PC-3 (cell line): Measurements from ENCODE around the gene C3orf52. TPM values are rescaled to one million over a fixed set of nuclear protein-coding genes. Genes with fewer than 3 reads are reported as not detected.
"Not testable (repeated sequence)": the region's sequence is repeated elsewhere in the genome, so short reads cannot be mapped to it uniquely, and the experiment has no call there.

Experiments used
- ATAC-seq: fragments of 200-7000 bp; cut with Tn5 transposase; 2 replicates; pipeline ENCODE4 v1.9.1; 2020; ENCODE audit warnings: mild to moderate bottlenecking, moderate library complexity
- BruUV-seq: library from RNA; stranded (reverse); fragments of 400-500 nt; replicated peaks from 2 replicates; lab custom pipeline; 2021; lab: Mats Ljungman, UMichigan
- CTCF ChIA-PET: fragments of 300-600 bp; sonication (Branson Sonifier 250); formaldehyde crosslinking; loops from one replicate; lab custom pipeline; 2022; ENCODE audit warnings: antibody characterized with exemption; lab: Charles Lee
- POLR2A ChIA-PET: fragments of 300-600 bp; sonication (Branson Sonifier 250); formaldehyde crosslinking; loops from one replicate; lab custom pipeline; 2022; ENCODE audit warnings: antibody characterized with exemption; ENCODE audit not compliant: unreplicated experiment; lab: Charles Lee
- DNase-seq: peaks from one replicate; pipeline ENCODE4 v3.0.0-alpha.2; 2015
- H2AFZ ChIP-seq: fragments of 300-600 bp; sonication (generic); 2 replicates; pipeline ENCODE4 v1.6.0; 2016; ENCODE audit warnings: antibody characterized with exemption, low read length
- H3F3A ChIP-seq: fragments of 300-600 bp; sonication (generic); one replicate; pipeline ENCODE4 v1.6.0; 2017; ENCODE audit warnings: antibody characterized with exemption, low read length, control low read depth, mild to moderate bottlenecking; ENCODE audit not compliant: unreplicated experiment
- H3K27ac ChIP-seq: fragments of 300-600 bp; sonication (generic); 2 replicates; pipeline ENCODE4 v1.5.1; 2016; ENCODE audit warnings: mild to moderate bottlenecking, low read length
- H3K27me3 ChIP-seq: fragments of 300-600 bp; sonication (generic); 2 replicates; pipeline ENCODE4 v1.6.1; 2016; ENCODE audit warnings: low read length, mixed read lengths
- H3K36me3 ChIP-seq: fragments of 300-600 bp; sonication (generic); 2 replicates; pipeline ENCODE4 v1.6.1; 2016; ENCODE audit warnings: low read depth, mixed run types, low read length, mixed read lengths
- H3K4me1 ChIP-seq: fragments of 300-600 bp; sonication (generic); 2 replicates; pipeline ENCODE4 v1.5.1; 2016; ENCODE audit warnings: low read length; ENCODE audit not compliant: insufficient read depth
- H3K4me2 ChIP-seq: fragments of 300-600 bp; sonication (generic); 2 replicates; pipeline ENCODE4 v1.6.0; 2016; ENCODE audit warnings: low read length
- H3K4me3 ChIP-seq: fragments of 300-600 bp; sonication (generic); 2 replicates; pipeline ENCODE4 v1.5.1; 2016; ENCODE audit warnings: mild to moderate bottlenecking, low read length, mixed read lengths
- H3K79me2 ChIP-seq: fragments of 300-600 bp; sonication (generic); 2 replicates; pipeline ENCODE4 v1.6.1; 2017; ENCODE audit warnings: low read length, mixed read lengths
- H3K9ac ChIP-seq: fragments of 300-600 bp; sonication (generic); 2 replicates; pipeline ENCODE4 v1.6.0; 2016; ENCODE audit warnings: mild to moderate bottlenecking, low read length
- H3K9me2 ChIP-seq: fragments of 300-600 bp; sonication (generic); replicated peaks from 2 replicates; pipeline ENCODE4 v1.6.1; 2016; ENCODE audit warnings: mixed run types, low read length, mixed read lengths
- H3K9me3 ChIP-seq: fragments of 300-600 bp; sonication (generic); 2 replicates; pipeline ENCODE4 v1.6.1; 2016; ENCODE audit warnings: low read length, mixed read lengths
- H4K20me1 ChIP-seq: fragments of 300-600 bp; sonication (generic); 2 replicates; pipeline ENCODE4 v1.6.1; 2016; ENCODE audit warnings: low read length, mixed read lengths
- EZH2 ChIP-seq: fragments of 300-600 bp; sonication (generic); IDR thresholded peaks from one replicate; pipeline ENCODE4 v1.6.1; 2017; ENCODE audit warnings: antibody characterized with exemption, mild to moderate bottlenecking, low read length; ENCODE audit not compliant: unreplicated experiment
- EZH2phosphoT487 ChIP-seq: fragments of 300-600 bp; sonication (generic); IDR thresholded peaks from 2 replicates; pipeline ENCODE4 v1.6.1; 2018; ENCODE audit warnings: mild to moderate bottlenecking, antibody characterized with exemption, low read length, borderline replicate concordance
- intact Hi-C: fragments of 100-400 bp; cut with micrococcal nuclease; formaldehyde crosslinking; loops from 2 replicates; pipeline ENCODE4 v1.9.0; 2023
- total RNA-seq: library from RNA; depleted of rRNA; stranded (reverse); fragments of >200 nt; gene quantifications from 2 replicates; pipeline ENCODE4 v1.2.3, GENCODE V29; 2014
- TF ChIP-seq, protein P1 (sequence below): fragments of 300-600 bp; sonication (generic); conservative IDR thresholded peaks from 2 replicates; pipeline ENCODE4 v1.5.1; 2017; ENCODE audit warnings: antibody characterized with exemption, low read depth, mild to moderate bottlenecking, low read length

Gene C3orf52
- total RNA-seq, 1 experiment from 2014 or later: 16.7 TPM

DNA sequence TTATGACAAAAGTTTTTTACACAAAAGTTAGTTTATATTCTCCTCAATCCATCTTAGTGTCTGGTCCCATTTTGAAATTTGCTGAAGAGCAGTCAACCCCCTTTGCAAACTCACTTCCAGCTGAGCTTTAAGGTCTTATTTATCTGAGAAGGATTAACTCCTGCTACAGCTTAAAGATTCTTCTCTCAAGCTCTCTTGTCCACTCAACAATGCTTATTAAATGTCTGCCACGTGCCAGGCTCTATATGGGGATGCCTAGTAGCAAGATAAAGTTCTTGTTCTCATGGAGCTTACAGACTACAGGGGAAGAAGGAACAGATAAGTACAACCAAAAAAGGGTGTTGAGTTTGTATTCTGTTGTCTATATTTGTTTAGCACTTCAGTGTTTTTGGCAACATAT is 33.0 kb upstream of the C3orf52 start:
- no TSS peak for BruUV-seq
- no peak for TF ChIP-seq EZH2
- Histone ChIP-seq H3K9me2 (no peaks in the 10 kb centered on the region), H3K27ac (no peak overlapping the region), H3K27me3 (no peaks in the 10 kb centered on the region), H3K4me3 (no peak overlapping the region), H3K4me2 (no peak overlapping the region), H3K36me3 (no peaks in the 10 kb centered on the region), H3K9me3 (no peaks in the 10 kb centered on the region), H3K79me2 (no peaks in the 10 kb centered on the region), H3K9ac (no peak overlapping the region), H2AFZ (no peak overlapping the region), H3K4me1 (peaks cover 11% of the 10 kb centered on the region), H4K20me1 (no peaks in the 10 kb centered on the region), H3F3A (no peaks in the 10 kb centered on the region)
- ATAC-seq (no peak), DNase-seq (no peak)
- intact Hi-C loops: no loop called here
- ChIA-PET POLR2A (interaction anchor here (0.6 to 0.7 kb wide), 2 partner anchors 29 to 357 kb away, joined by 3 read pairs; no protein-coding TSS in a partner anchor), CTCF (no interaction called here)

DNA sequence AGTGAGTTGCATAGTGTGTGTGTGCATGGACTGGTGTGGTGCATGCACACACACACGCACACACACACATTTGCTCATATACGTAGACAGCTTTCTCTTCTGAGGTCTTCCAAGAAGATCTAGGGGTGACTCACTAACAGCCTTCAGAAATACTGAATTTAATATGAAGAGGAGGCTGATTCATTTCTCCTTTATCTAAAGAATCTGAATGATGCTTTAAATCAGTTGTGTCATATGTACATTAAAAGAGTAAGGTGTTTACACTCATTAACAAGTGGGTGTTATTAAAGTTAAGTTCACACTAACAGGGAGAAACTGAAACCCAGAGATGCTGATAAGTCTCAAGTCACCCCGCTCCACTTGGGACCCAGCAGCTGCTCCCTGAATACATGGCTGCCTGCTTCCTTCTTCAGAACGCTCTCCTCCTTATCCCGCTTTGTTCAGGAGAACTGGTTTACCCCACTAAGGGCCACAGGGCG is 29.7 kb upstream of the C3orf52 start:
- Histone ChIP-seq H3K79me2 (no peaks in the 10 kb centered on the region), H3K27me3 (no peaks in the 10 kb centered on the region), H3K36me3 (no peaks in the 10 kb centered on the region), H3F3A (no peaks in the 10 kb centered on the region), H2AFZ (no peak overlapping the region), H3K4me2 (peak overlapping the region; percentile 52), H3K4me1 (peaks cover 11% of the 10 kb centered on the region), H3K9me2 (no peaks in the 10 kb centered on the region; the same call in 1 of the 2 replicates), H3K4me3 (no peak overlapping the region), H4K20me1 (no peaks in the 10 kb centered on the region), H3K9me3 (no peaks in the 10 kb centered on the region), H3K9ac (no peak overlapping the region), H3K27ac (peak overlapping the region; percentile 43)
- CTCF ChIA-PET: no interaction called here
- intact Hi-C loops: no loop called here
- POLR2A ChIA-PET: no interaction called here
- ATAC-seq (peak; percentile 93), DNase-seq (peak; percentile 82)
- TF ChIP-seq EZH2phosphoT487 (no peak), EZH2 (no peak)
- TF ChIP-seq, protein P1, sequence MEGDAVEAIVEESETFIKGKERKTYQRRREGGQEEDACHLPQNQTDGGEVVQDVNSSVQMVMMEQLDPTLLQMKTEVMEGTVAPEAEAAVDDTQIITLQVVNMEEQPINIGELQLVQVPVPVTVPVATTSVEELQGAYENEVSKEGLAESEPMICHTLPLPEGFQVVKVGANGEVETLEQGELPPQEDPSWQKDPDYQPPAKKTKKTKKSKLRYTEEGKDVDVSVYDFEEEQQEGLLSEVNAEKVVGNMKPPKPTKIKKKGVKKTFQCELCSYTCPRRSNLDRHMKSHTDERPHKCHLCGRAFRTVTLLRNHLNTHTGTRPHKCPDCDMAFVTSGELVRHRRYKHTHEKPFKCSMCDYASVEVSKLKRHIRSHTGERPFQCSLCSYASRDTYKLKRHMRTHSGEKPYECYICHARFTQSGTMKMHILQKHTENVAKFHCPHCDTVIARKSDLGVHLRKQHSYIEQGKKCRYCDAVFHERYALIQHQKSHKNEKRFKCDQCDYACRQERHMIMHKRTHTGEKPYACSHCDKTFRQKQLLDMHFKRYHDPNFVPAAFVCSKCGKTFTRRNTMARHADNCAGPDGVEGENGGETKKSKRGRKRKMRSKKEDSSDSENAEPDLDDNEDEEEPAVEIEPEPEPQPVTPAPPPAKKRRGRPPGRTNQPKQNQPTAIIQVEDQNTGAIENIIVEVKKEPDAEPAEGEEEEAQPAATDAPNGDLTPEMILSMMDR: no peak
- BruUV-seq: no TSS peak

DNA sequence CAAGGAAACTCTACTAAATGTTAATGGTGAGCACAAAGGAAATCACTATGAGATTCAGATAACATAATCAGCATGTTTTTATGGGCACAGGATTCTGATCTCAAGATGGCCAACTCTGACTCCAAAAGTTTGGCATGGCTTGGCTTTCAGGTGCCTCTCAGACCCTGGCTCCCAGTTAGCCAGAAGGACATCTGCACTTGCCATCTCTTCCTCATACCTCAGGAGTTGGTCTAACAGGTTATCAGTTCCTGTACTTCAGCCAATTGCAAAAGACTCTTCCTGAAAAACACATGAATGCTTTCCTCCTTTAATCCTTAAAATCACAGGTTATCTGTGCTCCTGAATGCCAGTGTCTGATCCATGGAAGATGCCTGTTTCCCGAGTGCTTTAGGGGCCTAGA is 26.7 kb upstream of the C3orf52 start:
- Histone ChIP-seq H3K4me3 (no peak overlapping the region), H3K79me2 (no peaks in the 10 kb centered on the region), H3F3A (no peaks in the 10 kb centered on the region), H3K27me3 (no peaks in the 10 kb centered on the region), H3K4me1 (peaks cover 11% of the 10 kb centered on the region), H4K20me1 (no peaks in the 10 kb centered on the region), H3K9me3 (no peaks in the 10 kb centered on the region), H3K36me3 (no peaks in the 10 kb centered on the region), H3K27ac (no peak overlapping the region), H3K9me2 (no peaks in the 10 kb centered on the region; the same call in 1 of the 2 replicates), H3K9ac (no peak overlapping the region), H2AFZ (no peak overlapping the region), H3K4me2 (no peak overlapping the region)
- intact Hi-C loops: no loop called here
- no peak for TF ChIP-seq EZH2phosphoT487
- ChIA-PET CTCF (no interaction called here), POLR2A (no interaction called here)
- DNase-seq: no peak
- no peak for ATAC-seq
- no TSS peak for BruUV-seq

DNA sequence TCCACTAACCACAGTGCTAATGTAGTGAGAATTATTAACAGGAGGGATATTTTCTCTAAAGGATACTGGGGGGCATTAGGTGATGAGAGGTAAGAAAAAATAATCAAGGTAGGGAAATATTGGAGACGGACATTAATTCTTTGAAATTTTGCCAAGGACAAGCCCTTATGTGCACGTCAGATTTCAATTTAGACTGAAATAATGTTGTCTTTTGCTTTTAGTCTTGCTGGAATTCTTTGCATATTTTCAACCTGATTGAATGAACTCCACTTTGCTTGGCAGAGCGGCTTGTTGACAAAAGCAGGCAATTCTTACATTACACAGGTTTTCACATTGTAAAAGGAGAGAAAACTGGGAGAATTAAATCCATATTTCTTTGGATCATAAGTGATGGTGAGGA is 25.0 kb upstream of the C3orf52 start:
- H3K4me3 ChIP-seq: no peak overlapping the region
- TF ChIP-seq EZH2phosphoT487: no peak
- TF ChIP-seq, protein P1: no peak
- no peak overlapping the region for H3K4me2 ChIP-seq
- no peaks in the 10 kb centered on the region for H3K27me3 ChIP-seq
- no peaks in the 10 kb centered on the region; the same call in 1 of the 2 replicates for H3K9me2 ChIP-seq
- no peak overlapping the region for H3K9ac ChIP-seq
- CTCF ChIA-PET: no interaction called here
- H4K20me1 ChIP-seq: no peaks in the 10 kb centered on the region
- POLR2A ChIA-PET: no interaction called here
- no peak overlapping the region for H3K27ac ChIP-seq
- no TSS peak for BruUV-seq
- DNase-seq: no peak
- H3K9me3 ChIP-seq: no peaks in the 10 kb centered on the region
- H3K79me2 ChIP-seq: no peaks in the 10 kb centered on the region
- no peaks in the 10 kb centered on the region for H3F3A ChIP-seq
- H3K36me3 ChIP-seq: no peaks in the 10 kb centered on the region
- peaks cover 9% of the 10 kb centered on the region for H3K4me1 ChIP-seq
- ATAC-seq: no peak
- intact Hi-C loops: no loop called here
- H2AFZ ChIP-seq: no peak overlapping the region

DNA sequence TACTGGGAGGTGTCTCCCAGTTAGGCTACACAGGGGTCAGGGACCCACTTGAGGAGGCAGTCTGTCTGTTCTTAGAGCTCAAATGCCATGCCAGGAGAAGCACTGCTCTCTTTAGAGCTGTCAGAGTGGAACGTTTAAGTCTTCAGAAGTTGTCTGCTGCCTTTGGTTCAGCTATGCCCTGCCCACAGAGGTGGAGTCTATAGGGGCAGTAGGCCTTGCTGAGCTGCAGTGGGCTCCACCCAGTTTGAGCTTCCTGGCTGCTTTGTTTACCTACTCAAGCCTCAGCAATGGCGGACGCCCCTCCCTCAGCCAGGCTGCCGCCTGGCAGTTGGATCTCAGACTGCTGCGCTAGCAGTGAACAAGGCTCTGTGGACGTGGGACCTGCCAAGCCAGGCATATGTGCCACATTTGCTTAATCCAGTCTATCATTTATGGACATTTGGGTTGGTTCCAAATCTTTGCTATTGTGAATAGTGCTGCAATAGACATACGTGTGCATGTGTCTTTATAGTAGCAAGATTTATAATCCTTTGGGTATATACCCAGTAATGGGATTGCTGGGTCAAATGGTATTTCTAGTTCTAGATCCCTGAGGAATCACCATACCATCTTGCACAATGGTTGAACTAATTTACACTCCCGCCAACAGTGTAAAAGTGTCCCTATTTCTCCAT is 13.7 kb upstream of the C3orf52 start:
- H3K27me3 ChIP-seq, DNase-seq, H3K4me2 ChIP-seq, H3K27ac ChIP-seq, H3F3A ChIP-seq, H3K79me2 ChIP-seq, intact Hi-C loops, POLR2A ChIA-PET, H2AFZ ChIP-seq, H3K9me3 ChIP-seq, H4K20me1 ChIP-seq, H3K9ac ChIP-seq, H3K9me2 ChIP-seq, ATAC-seq, BruUV-seq, H3K4me3 ChIP-seq, H3K36me3 ChIP-seq: not testable (repeated sequence)
- H3K4me1 ChIP-seq: peaks cover 28% of the 10 kb centered on the region
- CTCF ChIA-PET: interaction anchor here (0.6 kb wide), 1 partner anchor 94 kb away, joined by 3 read pairs; the partner anchor contains the start of gene ABHD10
